GM18520 (cell line): Measurements from ENCODE around the gene PYCARD.
"Not testable (repeated sequence)": the region's sequence is repeated elsewhere in the genome, so short reads cannot be mapped to it uniquely, and the experiment has no call there.

Experiments
- ATAC-seq: cut with Tn5 transposase; IDR thresholded peaks from one replicate; pipeline ENCODE4 v1.9.1; 2021; ENCODE audit not compliant: unreplicated experiment

Gene PYCARD

GRCh38 chr16:31191697-31192428, 10.7 kb downstream of the PYCARD start:
- ATAC-seq = no peak

- ATAC-seq = no peak
Measured at GRCh38 chr16:31190818-31191444, 11.6 kb downstream of the PYCARD start.

GRCh38 chr16:31190061-31190460, 12.5 kb downstream of the PYCARD start:
- no peak for ATAC-seq

GRCh38 chr16:31189412-31189778, 13.2 kb downstream of the PYCARD start:
- no peak for ATAC-seq

- ATAC-seq = no peak
Measured at GRCh38 chr16:31188450-31189411, 13.8 kb downstream of the PYCARD start.

GRCh38 chr16:31187808-31188189, 14.8 kb downstream of the PYCARD start:
- ATAC-seq = no peak

GRCh38 chr16:31186930-31187807, 15.4 kb downstream of the PYCARD start:
- ATAC-seq = no peak

GRCh38 chr16:31186176-31186575, 16.4 kb downstream of the PYCARD start:
- ATAC-seq = no peak

- ATAC-seq = no peak
Measured at GRCh38 chr16:31185339-31185738, 17.2 kb downstream of the PYCARD start.

- ATAC-seq = no peak
Measured at GRCh38 chr16:31184888-31185287, 17.7 kb downstream of the PYCARD start.

GRCh38 chr16:31183432-31184428, 18.8 kb downstream of the PYCARD start:
- ATAC-seq = no peak

- ATAC-seq = no peak
Measured at GRCh38 chr16:31182391-31182790, 20.2 kb downstream of the PYCARD start.

GRCh38 chr16:31181102-31181830, 21.3 kb downstream of the PYCARD start:
- no peak for ATAC-seq

- ATAC-seq = peak; percentile 44
Measured at GRCh38 chr16:31179747-31180459, 22.7 kb downstream of the PYCARD start, which contains the start of gene FUS. Gene FUS, plus strand, starts transcription at chr16:31180139. Its CDS starts 76 bp downstream, at chr16:31180215.

- no peak for ATAC-seq
Measured at GRCh38 chr16:31179219-31179746, 23.3 kb downstream of the PYCARD start.

GRCh38 chr16:31177136-31177535, 25.4 kb downstream of the PYCARD start:
- no peak for ATAC-seq

GRCh38 chr16:31170048-31170447, 32.5 kb downstream of the PYCARD start:
- not testable (repeated sequence) for ATAC-seq

GRCh38 chr16:31168848-31169247, 33.7 kb downstream of the PYCARD start:
- no peak for ATAC-seq
